GM10266 (cell line): ENCODE results near the gene ZNF766.

ENCODE experiments used
- DNase-seq: peaks from one replicate; pipeline ENCODE4 v3.0.0; 2012; ENCODE audit errors: extremely low spot score
- TF ChIP-seq, protein P1 (sequence below): IDR thresholded peaks from 2 replicates; pipeline ENCODE4 v1.5.1; 2012; ENCODE audit warnings: mild to moderate bottlenecking, low read depth; ENCODE audit not compliant: control insufficient read depth, insufficient read depth; ENCODE audit errors: missing control alignments

The ZNF766 gene

DNA sequence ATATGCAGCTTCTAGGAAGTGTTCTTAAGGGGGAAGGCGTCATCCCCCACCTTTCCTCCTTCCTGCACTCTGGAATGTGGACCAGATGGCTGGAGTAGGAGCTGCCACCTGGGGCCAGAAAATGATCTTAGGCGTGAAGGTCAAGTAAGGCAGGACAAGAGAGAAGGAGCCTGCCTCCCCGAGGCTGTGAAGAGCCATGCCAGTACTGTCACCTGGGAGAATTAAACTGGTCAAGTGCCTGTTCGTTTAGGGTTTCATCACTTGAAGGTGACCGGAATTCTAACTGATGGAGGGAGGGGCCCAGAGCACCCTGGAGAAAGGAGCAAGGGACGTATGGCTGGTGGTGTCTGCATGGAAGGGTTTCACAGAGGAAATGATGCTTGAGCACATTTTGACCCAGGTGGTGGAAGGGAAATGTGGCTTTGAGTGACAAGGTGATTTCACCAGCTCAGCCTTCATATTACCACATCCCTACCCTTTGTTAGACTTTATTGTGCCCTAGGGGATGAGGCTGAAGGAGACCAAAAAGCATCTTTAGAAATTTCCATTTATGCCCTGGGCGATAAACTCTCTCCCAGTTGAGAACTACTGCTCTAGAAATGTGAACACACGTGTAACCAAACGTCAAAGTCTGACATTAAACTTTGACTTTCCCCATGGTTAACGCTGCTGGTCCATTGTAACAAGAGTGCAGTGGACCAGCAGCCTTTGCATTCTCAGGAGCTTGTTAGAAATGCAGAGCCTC is 42.0 kb upstream of the ZNF766 start:
- TF ChIP-seq, protein P1, sequence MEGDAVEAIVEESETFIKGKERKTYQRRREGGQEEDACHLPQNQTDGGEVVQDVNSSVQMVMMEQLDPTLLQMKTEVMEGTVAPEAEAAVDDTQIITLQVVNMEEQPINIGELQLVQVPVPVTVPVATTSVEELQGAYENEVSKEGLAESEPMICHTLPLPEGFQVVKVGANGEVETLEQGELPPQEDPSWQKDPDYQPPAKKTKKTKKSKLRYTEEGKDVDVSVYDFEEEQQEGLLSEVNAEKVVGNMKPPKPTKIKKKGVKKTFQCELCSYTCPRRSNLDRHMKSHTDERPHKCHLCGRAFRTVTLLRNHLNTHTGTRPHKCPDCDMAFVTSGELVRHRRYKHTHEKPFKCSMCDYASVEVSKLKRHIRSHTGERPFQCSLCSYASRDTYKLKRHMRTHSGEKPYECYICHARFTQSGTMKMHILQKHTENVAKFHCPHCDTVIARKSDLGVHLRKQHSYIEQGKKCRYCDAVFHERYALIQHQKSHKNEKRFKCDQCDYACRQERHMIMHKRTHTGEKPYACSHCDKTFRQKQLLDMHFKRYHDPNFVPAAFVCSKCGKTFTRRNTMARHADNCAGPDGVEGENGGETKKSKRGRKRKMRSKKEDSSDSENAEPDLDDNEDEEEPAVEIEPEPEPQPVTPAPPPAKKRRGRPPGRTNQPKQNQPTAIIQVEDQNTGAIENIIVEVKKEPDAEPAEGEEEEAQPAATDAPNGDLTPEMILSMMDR, result no peak
- no peak for DNase-seq

DNA sequence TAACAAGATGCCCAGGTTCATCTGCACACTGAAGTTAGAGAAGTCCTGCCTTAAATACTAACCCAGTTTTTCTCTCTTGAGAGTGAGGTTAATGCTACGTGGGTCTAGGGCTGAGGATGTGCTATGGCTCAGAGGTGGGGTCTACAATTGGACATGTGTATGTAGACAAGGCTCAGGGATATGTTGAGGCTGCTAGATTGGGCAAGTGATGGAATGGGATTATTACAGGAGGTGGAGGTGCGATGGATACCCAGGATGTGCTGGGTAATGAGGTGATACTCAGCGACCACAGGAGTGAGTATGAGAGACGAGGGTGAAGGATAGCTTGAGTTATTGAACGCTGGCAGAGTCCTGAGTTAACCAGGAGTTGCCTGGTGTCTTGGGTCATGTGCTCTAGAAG is 41.4 kb upstream of the ZNF766 start:
- DNase-seq, result no peak
- TF ChIP-seq, protein P1, result no peak

DNA sequence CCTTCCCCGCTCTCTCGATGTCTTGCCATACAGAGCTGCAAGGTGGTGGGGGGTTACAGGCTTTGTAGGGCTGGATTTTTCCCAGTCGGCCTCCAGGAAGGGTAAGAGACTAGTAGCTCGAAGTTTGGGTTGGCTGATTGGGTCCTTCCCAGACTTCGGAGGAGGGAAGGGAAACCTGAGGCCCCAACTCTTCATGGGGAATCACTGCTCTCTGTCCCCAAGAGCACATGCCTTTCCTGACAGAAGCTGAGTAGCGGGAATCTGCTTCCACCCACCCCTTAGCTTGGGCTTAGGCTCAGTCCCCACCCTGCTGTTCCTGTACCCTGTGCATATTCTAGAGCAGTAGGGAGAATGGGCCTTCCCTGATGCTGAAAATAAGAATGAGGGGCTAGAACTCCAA is 39.9 kb upstream of the ZNF766 start:
- TF ChIP-seq, protein P1, result no peak
- no peak for DNase-seq

- DNase-seq, result no peak
- TF ChIP-seq, protein P1, result no peak
Measured at GRCh38 chr19:52230685-52231084, 38.7 kb upstream of the ZNF766 start.

DNA sequence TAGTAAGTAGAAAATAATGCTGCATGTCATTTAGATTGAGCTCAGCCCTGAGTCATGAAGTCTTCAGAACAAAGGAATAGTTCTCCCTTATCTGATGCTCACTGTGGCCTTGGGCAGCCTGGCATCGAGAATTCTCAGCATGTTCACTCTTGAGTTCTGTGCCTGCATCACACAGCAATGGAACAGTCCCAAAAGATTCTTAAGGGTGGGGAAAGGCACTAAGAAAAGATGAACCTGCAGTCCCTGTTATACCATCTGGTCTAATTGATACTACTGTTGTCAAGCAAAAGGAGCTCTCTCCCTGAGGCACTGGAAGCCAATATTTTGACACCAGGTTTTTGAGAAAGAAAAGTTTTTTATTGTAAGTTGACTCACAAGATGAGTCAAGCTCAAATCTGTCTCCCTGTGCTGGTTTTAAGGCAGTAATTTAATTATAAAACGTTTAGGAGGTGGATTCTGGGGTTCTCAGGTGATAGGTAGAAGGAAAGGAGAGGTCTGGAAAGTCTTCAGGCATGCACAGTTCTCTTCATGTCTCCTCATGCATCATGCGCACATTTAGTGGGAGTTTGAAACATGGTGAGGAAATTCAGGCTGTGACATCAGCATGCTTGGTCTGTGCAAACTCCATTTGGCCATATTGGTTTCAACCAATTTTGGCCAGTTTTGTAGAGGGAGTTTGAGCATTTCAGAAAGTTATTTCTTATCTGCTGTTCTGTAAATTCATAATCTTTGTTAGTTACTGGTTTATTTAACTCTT is 38.1 kb upstream of the ZNF766 start:
- TF ChIP-seq, protein P1, result no peak
- no peak for DNase-seq

- TF ChIP-seq, protein P1, result no peak
- no peak for DNase-seq
Measured at GRCh38 chr19:52234406-52234805, 35.0 kb upstream of the ZNF766 start.

DNA sequence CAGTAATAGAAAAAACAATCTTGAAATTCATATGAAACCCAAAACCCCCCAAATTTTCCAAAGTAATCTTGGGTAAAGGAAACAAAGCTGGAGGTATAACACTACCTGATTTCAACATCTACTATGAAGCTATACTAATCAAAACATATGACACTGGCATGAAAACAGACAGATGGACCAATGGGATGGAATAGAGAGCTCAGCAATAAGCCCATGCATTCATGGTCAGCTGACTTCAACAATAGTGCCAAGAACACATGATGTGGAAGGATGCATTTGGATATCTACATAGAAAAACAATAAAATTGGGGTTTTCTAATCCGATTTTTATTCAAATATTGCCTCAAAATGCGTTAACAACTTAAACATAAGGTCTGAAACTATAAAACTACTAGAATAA is 32.2 kb upstream of the ZNF766 start:
- no peak for DNase-seq
- TF ChIP-seq, protein P1, result no peak
